Measurements from ENCODE around the gene GUCY2D.

The GUCY2D gene

GRCh38 chr17:8013731-8014557 lies 11.5 kb downstream of the GUCY2D start:
- Histone ChIP-seq H3K9me3 (ENCODE audit: low read length) (no peaks in the 10 kb centered on the region), H2AFZ (ENCODE audit: low read length) (no peak overlapping the region), H3K36me3 (ENCODE audit: insufficient read depth, low read length) (no peaks in the 10 kb centered on the region), H3K4me3 (ENCODE audit: low read depth, low read length, poor library complexity, severe bottlenecking) (no peak overlapping the region), H3K9me2 (ENCODE audit: low read depth, low read length) (no peaks in the 10 kb centered on the region), H4K20me1 (ENCODE audit: insufficient read depth, low read length) (no peaks in the 10 kb centered on the region), H3F3A (ENCODE audit: insufficient read depth, low read length) (no peaks in the 10 kb centered on the region), H3K9ac (ENCODE audit: low read length) (no peak overlapping the region), H3K4me1 (ENCODE audit: insufficient read depth, low read length, severe bottlenecking) (peaks cover 8% of the 10 kb centered on the region), H3K27me3 (ENCODE audit: insufficient read depth, low read length) (peaks cover 5% of the 10 kb centered on the region; the same call in 1 of the 2 replicates), H3K4me2 (ENCODE audit: low read length) (no peak overlapping the region), H3K27ac (ENCODE audit: low read depth, low read length, poor library complexity, severe bottlenecking) (no peak overlapping the region), H3K79me2 (ENCODE audit: insufficient read depth, low read length) (no peaks in the 10 kb centered on the region)
- TF ChIP-seq CTCF (IDR thresholded peaks at IDR 0.05; ENCODE audit: low read length) (no peak), EZH2 (IDR thresholded peaks at IDR 0.05; ENCODE audit: borderline replicate concordance, low read length) (no peak)

GRCh38 chr17:8014558-8014850 lies 12.1 kb downstream of the GUCY2D start:
- H3K4me2 ChIP-seq (ENCODE audit: low read length): no peak overlapping the region
- peaks cover 5% of the 10 kb centered on the region; the same call in 1 of the 2 replicates for H3K27me3 ChIP-seq (ENCODE audit: insufficient read depth, low read length)
- no peak overlapping the region for H3K27ac ChIP-seq (ENCODE audit: low read depth, low read length, poor library complexity, severe bottlenecking)
- H2AFZ ChIP-seq (ENCODE audit: low read length): no peak overlapping the region
- no peak overlapping the region for H3K9ac ChIP-seq (ENCODE audit: low read length)
- H3K79me2 ChIP-seq (ENCODE audit: insufficient read depth, low read length): no peaks in the 10 kb centered on the region
- no peaks in the 10 kb centered on the region for H3K9me2 ChIP-seq (ENCODE audit: low read depth, low read length)
- no peak overlapping the region for H3K4me3 ChIP-seq (ENCODE audit: low read depth, low read length, poor library complexity, severe bottlenecking)
- H3K36me3 ChIP-seq (ENCODE audit: insufficient read depth, low read length): no peaks in the 10 kb centered on the region
- peaks cover 8% of the 10 kb centered on the region for H3K4me1 ChIP-seq (ENCODE audit: insufficient read depth, low read length, severe bottlenecking)
- TF ChIP-seq CTCF (IDR thresholded peaks at IDR 0.05; ENCODE audit: low read length) (no peak), EZH2 (IDR thresholded peaks at IDR 0.05; ENCODE audit: borderline replicate concordance, low read length) (no peak)
- no peaks in the 10 kb centered on the region for H4K20me1 ChIP-seq (ENCODE audit: insufficient read depth, low read length)
- H3F3A ChIP-seq (ENCODE audit: insufficient read depth, low read length): no peaks in the 10 kb centered on the region
- H3K9me3 ChIP-seq (ENCODE audit: low read length): no peaks in the 10 kb centered on the region

- Histone ChIP-seq H3K9me3 (ENCODE audit: low read length) (no peaks in the 10 kb centered on the region), H3K9ac (ENCODE audit: low read length) (no peak overlapping the region), H3K36me3 (ENCODE audit: insufficient read depth, low read length) (no peaks in the 10 kb centered on the region), H4K20me1 (ENCODE audit: insufficient read depth, low read length) (no peaks in the 10 kb centered on the region), H3F3A (ENCODE audit: insufficient read depth, low read length) (no peaks in the 10 kb centered on the region), H3K27ac (ENCODE audit: low read depth, low read length, poor library complexity, severe bottlenecking) (no peak overlapping the region), H3K79me2 (ENCODE audit: insufficient read depth, low read length) (no peaks in the 10 kb centered on the region), H2AFZ (ENCODE audit: low read length) (no peak overlapping the region), H3K9me2 (ENCODE audit: low read depth, low read length) (no peaks in the 10 kb centered on the region), H3K4me2 (ENCODE audit: low read length) (peak overlapping the region; percentile 66; the same call in 1 of the 2 replicates), H3K4me1 (ENCODE audit: insufficient read depth, low read length, severe bottlenecking) (peaks cover 8% of the 10 kb centered on the region), H3K4me3 (ENCODE audit: low read depth, low read length, poor library complexity, severe bottlenecking) (no peak overlapping the region), H3K27me3 (ENCODE audit: insufficient read depth, low read length) (peaks cover 7% of the 10 kb centered on the region)
- TF ChIP-seq EZH2 (IDR thresholded peaks at IDR 0.05; ENCODE audit: borderline replicate concordance, low read length) (no peak), CTCF (IDR thresholded peaks at IDR 0.05; ENCODE audit: low read length) (no peak)
Measured at GRCh38 chr17:8015236-8015956, 13.0 kb downstream of the GUCY2D start.
